ENCODE data around the gene MPP1.

GRCh38 chrX:154799556-154800348 lies 5.5 kb downstream of the MPP1 start:
- TF ChIP-seq, protein P1, sequence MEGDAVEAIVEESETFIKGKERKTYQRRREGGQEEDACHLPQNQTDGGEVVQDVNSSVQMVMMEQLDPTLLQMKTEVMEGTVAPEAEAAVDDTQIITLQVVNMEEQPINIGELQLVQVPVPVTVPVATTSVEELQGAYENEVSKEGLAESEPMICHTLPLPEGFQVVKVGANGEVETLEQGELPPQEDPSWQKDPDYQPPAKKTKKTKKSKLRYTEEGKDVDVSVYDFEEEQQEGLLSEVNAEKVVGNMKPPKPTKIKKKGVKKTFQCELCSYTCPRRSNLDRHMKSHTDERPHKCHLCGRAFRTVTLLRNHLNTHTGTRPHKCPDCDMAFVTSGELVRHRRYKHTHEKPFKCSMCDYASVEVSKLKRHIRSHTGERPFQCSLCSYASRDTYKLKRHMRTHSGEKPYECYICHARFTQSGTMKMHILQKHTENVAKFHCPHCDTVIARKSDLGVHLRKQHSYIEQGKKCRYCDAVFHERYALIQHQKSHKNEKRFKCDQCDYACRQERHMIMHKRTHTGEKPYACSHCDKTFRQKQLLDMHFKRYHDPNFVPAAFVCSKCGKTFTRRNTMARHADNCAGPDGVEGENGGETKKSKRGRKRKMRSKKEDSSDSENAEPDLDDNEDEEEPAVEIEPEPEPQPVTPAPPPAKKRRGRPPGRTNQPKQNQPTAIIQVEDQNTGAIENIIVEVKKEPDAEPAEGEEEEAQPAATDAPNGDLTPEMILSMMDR (conservative IDR thresholded peaks at IDR 0.05), result no peak
- no peak for TF ChIP-seq ZFX (IDR thresholded peaks at IDR 0.05)

Data from C4-2B (cell line).